ENCODE measurements around the gene RBPJL.

Gene RBPJL

GRCh38 chr20:45294003-45294368 is 12.7 kb upstream of the RBPJL start:
- DNase-seq = no peak

DNA sequence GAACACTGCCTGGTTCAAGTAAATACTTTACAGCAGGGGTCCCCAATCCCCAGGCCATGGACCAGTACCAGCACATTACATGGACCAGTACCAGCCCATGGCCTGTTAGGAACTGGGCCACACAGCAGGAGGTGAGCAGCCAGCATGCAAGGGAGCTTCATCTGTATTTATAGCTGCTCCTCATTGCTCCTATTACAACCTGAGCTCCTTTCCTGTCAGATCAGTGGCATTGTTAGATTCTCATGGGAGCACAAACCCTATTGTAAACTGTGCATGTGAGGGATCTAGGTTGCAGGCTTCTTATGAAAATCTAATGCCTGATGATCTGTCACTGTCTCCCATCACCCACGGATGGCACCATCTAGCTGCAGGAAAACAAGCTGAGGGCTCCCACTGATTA is 12.0 kb upstream of the RBPJL start:
- DNase-seq = no peak

DNA sequence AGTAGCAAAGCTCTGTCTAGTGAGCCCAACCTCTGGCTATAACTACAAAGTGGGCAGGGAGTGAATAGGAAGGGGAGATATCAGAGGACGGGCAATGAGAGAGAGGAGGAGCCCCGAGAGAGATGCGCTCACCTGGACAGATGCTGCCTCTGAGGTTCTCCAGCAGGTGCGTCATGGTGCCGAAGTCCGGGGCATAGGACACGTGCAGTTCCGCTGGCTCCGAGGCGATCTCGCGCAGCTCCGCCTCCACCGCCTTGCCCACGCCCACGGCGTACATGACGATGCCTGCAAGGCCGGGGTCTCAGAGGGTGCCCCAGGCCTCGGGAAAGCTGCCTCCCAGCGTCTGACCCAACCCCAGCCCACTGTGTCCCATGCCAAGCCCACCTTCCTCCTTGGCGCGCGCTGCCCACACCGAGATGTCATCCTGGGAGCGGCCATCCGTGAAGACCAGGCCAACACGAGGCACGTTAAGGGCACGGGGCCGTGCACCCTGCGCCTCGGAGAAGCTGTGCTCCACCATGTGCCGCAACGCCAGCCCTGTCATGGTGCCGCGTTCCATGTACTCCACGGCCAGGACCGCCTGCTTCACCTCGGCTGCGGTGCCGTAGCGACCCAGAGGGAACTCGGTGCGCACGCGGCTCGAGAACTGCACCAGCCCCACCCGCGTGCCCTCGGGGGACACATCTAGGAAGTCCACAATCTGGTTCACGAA is 8.7 kb upstream of the RBPJL start:
- no peak for DNase-seq

- DNase-seq = no peak
These were observed 6.9 kb upstream of the RBPJL start for GRCh38 chr20:45299786-45300185.

DNA sequence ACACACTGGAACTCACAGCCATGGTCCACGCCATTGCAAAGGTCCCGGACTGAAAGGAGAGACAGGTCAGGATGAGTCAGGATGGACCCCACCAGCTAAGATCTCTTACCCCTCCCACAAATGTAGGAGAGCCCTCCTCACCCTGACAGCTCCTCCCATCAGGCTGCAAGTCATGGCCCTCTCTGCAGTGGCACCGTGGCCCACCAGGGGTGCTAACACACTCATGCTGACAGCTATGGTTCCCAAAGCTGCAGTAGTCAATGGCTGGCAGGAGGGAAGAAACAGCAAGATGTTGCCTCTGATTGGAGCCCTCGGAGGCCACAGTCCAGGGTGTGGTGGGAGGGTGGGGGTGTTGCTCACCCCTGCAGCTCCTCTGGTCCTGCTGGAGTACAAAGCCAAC is 5.7 kb upstream of the RBPJL start:
- no peak for DNase-seq

DNA sequence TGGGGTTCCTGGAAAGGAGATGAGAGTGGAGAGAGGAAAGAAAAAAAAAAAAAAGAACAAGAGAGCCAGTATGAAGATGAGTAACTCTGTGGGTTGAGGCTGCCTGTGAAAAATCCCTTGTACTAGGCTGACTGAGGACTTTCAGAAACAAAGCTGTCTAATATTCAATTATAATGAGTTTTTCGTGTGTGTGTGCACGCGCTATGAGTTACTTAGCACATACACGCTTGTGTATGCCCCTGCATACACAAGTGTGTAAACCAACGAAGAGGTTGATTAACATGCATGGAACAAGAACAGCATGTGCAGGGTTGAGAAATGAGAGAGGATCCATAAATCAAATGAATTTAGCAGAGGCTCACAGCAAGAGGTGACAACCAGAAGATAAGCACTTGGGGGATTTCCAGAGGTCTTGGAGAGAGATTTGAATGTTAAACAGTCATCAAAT is 4.8 kb upstream of the RBPJL start:
- DNase-seq = no peak

- no peak for DNase-seq
These were observed 2.8 kb upstream of the RBPJL start for GRCh38 chr20:45303586-45304463.

- no peak for DNase-seq
These were observed 2.1 kb upstream of the RBPJL start for GRCh38 chr20:45304464-45304999.

DNA sequence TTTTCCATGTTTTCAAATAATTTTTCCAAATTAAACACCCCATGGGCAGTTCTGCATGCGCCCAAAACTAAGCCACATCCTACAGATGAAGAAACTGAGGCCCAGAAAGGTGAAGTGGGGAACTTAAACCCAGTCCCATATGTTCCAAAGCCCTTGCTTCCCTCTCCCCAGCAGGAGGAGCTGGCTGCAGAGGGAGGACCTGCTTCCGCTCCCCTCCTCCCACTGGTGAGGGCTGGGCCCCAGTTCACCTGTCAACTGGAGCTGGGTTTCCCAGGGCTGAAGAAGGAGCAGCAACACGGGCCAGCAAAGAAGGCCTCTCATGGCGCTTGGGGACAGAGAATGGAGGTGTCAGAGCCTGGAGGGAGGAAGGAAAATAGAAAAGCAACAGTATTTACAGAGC is 1.4 kb upstream of the RBPJL start:
- no peak for DNase-seq

- DNase-seq = no peak
These were observed 518 bp downstream of the RBPJL start for GRCh38 chr20:45307076-45307640.

- DNase-seq = no peak
These were observed 1.6 kb downstream of the RBPJL start, which contains the start of gene MATN4 for GRCh38 chr20:45308117-45308778. MATN4 (minus strand) TSS chr20:45308299; CDS start chr20:45305582, 2,717 bp downstream.

DNA sequence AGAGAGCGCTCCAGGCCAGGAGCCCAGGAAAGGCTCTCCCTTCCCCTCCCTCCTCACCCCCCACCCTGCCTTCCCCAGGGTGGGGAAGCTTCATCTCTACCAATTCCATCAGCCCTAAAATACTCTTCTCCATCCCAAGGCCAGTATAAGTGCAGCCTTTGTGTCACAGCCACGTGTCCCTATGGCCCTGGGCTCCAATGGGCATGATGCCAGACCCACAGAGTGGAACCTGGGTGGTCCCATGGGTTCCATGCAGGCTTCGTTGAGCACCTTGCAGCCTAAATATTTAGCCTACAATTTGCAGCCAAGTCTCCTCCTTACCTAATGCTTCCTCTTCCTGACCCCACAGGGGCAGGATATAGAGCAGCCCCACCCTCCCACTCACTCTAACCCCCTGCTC is 2.4 kb downstream of the RBPJL start:
- no peak for DNase-seq

- DNase-seq = peak; percentile 4
These were observed 5.1 kb downstream of the RBPJL start for GRCh38 chr20:45311589-45312211.

- no peak for DNase-seq
These were observed 5.6 kb downstream of the RBPJL start for GRCh38 chr20:45312241-45312640.

GRCh38 chr20:45313065-45313695 is 6.5 kb downstream of the RBPJL start:
- DNase-seq = no peak

DNA sequence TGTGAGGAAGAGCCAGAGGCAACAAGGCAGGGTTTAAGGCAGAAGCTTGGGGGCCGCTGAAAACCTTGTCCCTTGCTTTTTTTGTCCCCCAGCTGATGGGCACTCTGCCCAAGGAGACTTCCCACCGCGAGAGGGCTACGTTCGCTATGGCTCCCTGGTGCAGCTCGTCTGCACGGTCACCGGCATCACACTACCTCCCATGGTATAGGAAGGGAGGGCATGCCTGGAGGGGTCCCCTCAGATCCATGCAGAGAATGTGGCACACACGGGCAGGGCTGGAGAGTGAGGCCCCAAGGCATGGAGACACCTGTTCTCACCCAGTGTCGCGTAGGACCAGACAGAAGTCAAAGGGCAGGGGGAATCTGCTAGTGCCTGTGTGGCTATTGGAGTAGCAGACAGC is 7.3 kb downstream of the RBPJL start:
- no peak for DNase-seq

DNA sequence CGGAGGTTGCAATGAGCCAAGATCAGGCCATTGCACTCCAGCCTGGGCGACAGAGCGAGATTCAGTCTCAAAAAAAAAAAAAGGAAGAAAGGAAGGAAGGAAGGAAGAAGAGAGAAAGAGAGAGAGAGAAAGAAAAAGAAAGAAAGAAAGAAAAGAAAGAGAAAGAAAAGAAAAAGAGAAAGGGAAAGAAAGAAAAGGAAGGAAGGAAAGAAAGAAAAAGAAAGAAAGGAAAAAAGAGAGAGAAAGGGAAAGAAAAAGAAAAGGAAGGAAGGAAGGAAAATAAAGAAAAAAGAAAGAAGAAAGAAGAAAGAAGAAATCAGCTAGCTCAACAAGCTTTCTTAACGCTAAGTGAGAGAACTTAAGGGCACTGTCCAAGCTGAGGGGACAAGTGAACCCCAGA is 9.0 kb downstream of the RBPJL start:
- no peak for DNase-seq

GRCh38 chr20:45316150-45317080 is 9.8 kb downstream of the RBPJL start:
- no peak for DNase-seq

- DNase-seq = no peak
These were observed 11.2 kb downstream of the RBPJL start for GRCh38 chr20:45317826-45318225.

GRCh38 chr20:45318386-45318939 is 11.8 kb downstream of the RBPJL start:
- DNase-seq = no peak

DNA sequence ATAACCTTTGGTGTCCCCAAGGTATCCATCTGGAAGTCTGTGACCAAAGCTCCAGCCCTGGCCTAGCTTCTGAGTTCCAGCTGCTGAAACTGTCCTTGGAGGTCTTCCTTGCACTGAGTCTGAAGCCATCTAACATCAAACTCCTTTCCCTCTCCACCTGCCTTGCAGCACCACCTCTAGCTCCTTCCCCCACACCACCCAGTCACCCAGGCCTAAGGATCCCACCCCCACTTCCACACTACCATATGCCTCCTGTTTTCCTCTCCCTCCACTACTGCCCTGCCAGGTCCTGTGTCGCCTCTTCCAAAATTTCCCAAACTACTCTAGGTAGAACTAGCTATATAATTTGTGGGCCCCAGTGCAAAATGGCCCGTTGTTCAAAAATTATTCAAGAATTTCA is 12.3 kb downstream of the RBPJL start:
- DNase-seq = no peak
